Measurements from ENCODE around the gene LRRC25.
"Not testable (repeated sequence)": the region's sequence is repeated elsewhere in the genome, so short reads cannot be mapped to it uniquely, and the experiment has no call there.

LRRC25 gene

GRCh38 chr19:18401580-18402112 is 4.2 kb upstream of the LRRC25 start:
- no peak for DNase-seq

- DNase-seq, result no peak
Observed at GRCh38 chr19:18399008-18399407, 1.6 kb upstream of the LRRC25 start.

- DNase-seq, result no peak
Observed at GRCh38 chr19:18396471-18397241, 766 bp downstream of the LRRC25 start.

GRCh38 chr19:18393836-18394235 is 3.6 kb downstream of the LRRC25 start:
- no peak for DNase-seq

- no peak for DNase-seq
Observed at GRCh38 chr19:18392926-18393325, 4.5 kb downstream of the LRRC25 start.

- DNase-seq, result no peak
Observed at GRCh38 chr19:18392417-18392816, 5.0 kb downstream of the LRRC25 start.

GRCh38 chr19:18391509-18392075 is 5.8 kb downstream of the LRRC25 start:
- no peak for DNase-seq

GRCh38 chr19:18390065-18390907 is 7.1 kb downstream of the LRRC25 start:
- DNase-seq, result no peak

GRCh38 chr19:18389726-18390064 is 7.7 kb downstream of the LRRC25 start:
- no peak for DNase-seq

- no peak for DNase-seq
Observed at GRCh38 chr19:18388960-18389725, 8.3 kb downstream of the LRRC25 start.

GRCh38 chr19:18388100-18388959 is 9.1 kb downstream of the LRRC25 start:
- DNase-seq, result peak; percentile 71

- no peak for DNase-seq
Observed at GRCh38 chr19:18386543-18387271, 10.7 kb downstream of the LRRC25 start.

- DNase-seq, result no peak
Observed at GRCh38 chr19:18385675-18386542, 11.5 kb downstream of the LRRC25 start, which contains the start of gene GDF15. TSS of gene GDF15 (plus strand) at chr19:18386158. CDS start at chr19:18386190, 32 bp downstream.

GRCh38 chr19:18385359-18385674 is 12.1 kb downstream of the LRRC25 start:
- no peak for DNase-seq

- no peak for DNase-seq
Observed at GRCh38 chr19:18384775-18385174, 12.6 kb downstream of the LRRC25 start.

GRCh38 chr19:18383622-18384021 is 13.8 kb downstream of the LRRC25 start:
- not testable (repeated sequence) for DNase-seq

GRCh38 chr19:18380843-18381242 is 16.6 kb downstream of the LRRC25 start:
- DNase-seq, result no peak

- no peak for DNase-seq
Observed at GRCh38 chr19:18379803-18380747, 17.3 kb downstream of the LRRC25 start.

GRCh38 chr19:18377026-18377425 is 20.4 kb downstream of the LRRC25 start:
- no peak for DNase-seq
